K562 (cell line): ENCODE data around the gene TEX38. TPM values are rescaled to one million over a fixed set of nuclear protein-coding genes. Genes with fewer than 3 reads are reported as not detected.

Experiments used
- ATAC-seq: fragments of 200-7000 bp; cut with Tn5 transposase; 3 replicates; pipeline ENCODE4 v1.9.1; 2020; ENCODE audit warnings: moderate library complexity
- BruUV-seq: library from RNA; stranded (reverse); fragments of 400-500 nt; replicated peaks from 2 replicates; lab custom pipeline; 2021; lab: Mats Ljungman, UMichigan
- CTCF ChIA-PET: fragments of 300-600 bp; formaldehyde crosslinking; extraction: SDS; loops from one replicate; lab custom pipeline; 2021; ENCODE audit warnings: low intra/inter-chr PET ratio; lab: Yijun Ruan, JAX
- POLR2A ChIA-PET: fragments of 300-600, 350-650 bp; sonication (Branson Sonifier 250); formaldehyde crosslinking; extraction: SDS; loops from one replicate; lab custom pipeline; 2021; ENCODE audit warnings: antibody characterized with exemption, inconsistent platforms; lab: Yijun Ruan, JAX
- DNase-seq, 4 experiments: peaks; one replicate each; pipeline versions ENCODE4 v3.0.0 to v3.0.0-alpha.2; 2011 to 2018; ENCODE audit warnings: low spot score in 3 of 4, mixed read lengths in 3 of 4; ENCODE audit errors: extremely low read depth in 1 of 4
- FAIRE-seq: peaks from 2 replicates; lab custom pipeline; 2011; peaks lifted over from hg19 to GRCh38; lab: Jason Lieb, UNC
- H2AFZ ChIP-seq: 2 replicates; pipeline ENCODE4 v1.6.0; 2011; ENCODE audit warnings: low read depth, low read length, control low read depth, inconsistent platforms
- H3K27ac ChIP-seq: fragments of 200-600 bp; 3 replicates; pipeline ENCODE4 v1.8.0; 2011; ENCODE audit warnings: low read depth, mild to moderate bottlenecking, control low read depth, inconsistent platforms, low read length, moderate library complexity, mixed read lengths; ENCODE audit errors: extremely low read depth
- H3K27me3 ChIP-seq, 2 experiments: fragments of 300-600 bp in 1 of 2; 2 replicates in 1 of 2; 3 replicates in 1 of 2; pipeline versions ENCODE4 v1.6.0 to v1.8.0; 2011; ENCODE audit warnings: inconsistent platforms in 2 of 2, low read length in 2 of 2, mild to moderate bottlenecking in 1 of 2, mixed read lengths in 1 of 2, moderate library complexity in 1 of 2; ENCODE audit not compliant: control insufficient read depth in 2 of 2, insufficient read depth in 2 of 2
- H3K36me3 ChIP-seq: fragments of 300-600 bp; 3 replicates; pipeline ENCODE4 v1.8.0; 2011; ENCODE audit warnings: mild to moderate bottlenecking, low read length, inconsistent platforms; ENCODE audit not compliant: control insufficient read depth, insufficient read depth
- H3K4me1 ChIP-seq, 2 experiments: fragments of 200-600 bp in 1 of 2; replicated peaks in 1 of 2; 2 replicates in 1 of 2; 3 replicates in 1 of 2; pipeline versions ENCODE4 v1.5.1 to v1.8.0; 2011; ENCODE audit warnings: inconsistent platforms in 2 of 2, low read length in 2 of 2, mild to moderate bottlenecking in 1 of 2, mixed read lengths in 1 of 2, moderate library complexity in 1 of 2; ENCODE audit not compliant: control insufficient read depth in 2 of 2, insufficient read depth in 2 of 2
- H3K4me2 ChIP-seq: 2 replicates; pipeline ENCODE4 v1.6.1; 2011; ENCODE audit warnings: low read length, control low read depth, inconsistent platforms, mixed read lengths; ENCODE audit not compliant: insufficient read depth
- H3K4me3 ChIP-seq: fragments of 200-600 bp; sonication (generic), shearing (Covaris generic); 2 replicates; pipeline ENCODE4 v1.5.1; 2016; ENCODE audit warnings: control low read depth, inconsistent platforms
- H3K79me2 ChIP-seq: fragments of 200-600 bp; 3 replicates; pipeline ENCODE4 v1.8.0; 2011; ENCODE audit warnings: low read length, inconsistent platforms; ENCODE audit not compliant: control insufficient read depth, insufficient read depth
- H3K9ac ChIP-seq, 2 experiments: 2 replicates each; pipeline versions ENCODE4 v1.6.0 to v1.6.1; 2011; ENCODE audit warnings: low read depth in 2 of 2, low read length in 2 of 2, control low read depth in 1 of 2, inconsistent platforms in 1 of 2, mild to moderate bottlenecking in 1 of 2, mixed read lengths in 1 of 2; ENCODE audit not compliant: insufficient read depth in 1 of 2
- H3K9me1 ChIP-seq: one replicate; pipeline ENCODE4 v1.6.0; 2011; ENCODE audit warnings: inconsistent platforms, mild to moderate bottlenecking, low read length, moderate library complexity; ENCODE audit not compliant: control insufficient read depth, insufficient read depth
- H3K9me3 ChIP-seq: replicated peaks from 2 replicates; pipeline ENCODE4 v1.5.1; 2011; ENCODE audit warnings: low read depth, low read length, inconsistent platforms; ENCODE audit not compliant: control insufficient read depth, insufficient read depth
- H4K20me1 ChIP-seq: replicated peaks from 2 replicates; pipeline ENCODE4 v1.6.1; 2011; ENCODE audit warnings: low read length, inconsistent platforms, mixed read lengths; ENCODE audit not compliant: control insufficient read depth, insufficient read depth
- AFF1 ChIP-seq, 2 experiments: fragments of 450-650 bp; IDR thresholded peaks; 2 replicates each; pipeline ENCODE4 v1.6.1; 2018; ENCODE audit warnings: mild to moderate bottlenecking in 2 of 2, low read depth in 1 of 2; ENCODE audit not compliant: partially characterized antibody in 2 of 2
- KAT7 ChIP-seq: sonication (generic); formaldehyde crosslinking; IDR thresholded peaks from 2 replicates; pipeline ENCODE4 v1.8.0; 2022; ENCODE audit warnings: missing genetic modification reagents, mild to moderate bottlenecking, borderline replicate concordance
- RREB1 ChIP-seq: fragments of 250-450 bp; sonication (Bioruptor Pico); IDR thresholded peaks from 2 replicates; pipeline ENCODE4 v1.4.0; 2020
- ZMIZ1 ChIP-seq, 2 experiments: fragments of 150-350 bp in 1 of 2; IDR thresholded peaks; 2 replicates each; pipeline ENCODE4 v1.6.1; 2012 to 2016; ENCODE audit warnings: low read depth in 2 of 2, low read length in 2 of 2, mild to moderate bottlenecking in 1 of 2, moderate library complexity in 1 of 2
- ZNF143 ChIP-seq: sonication (generic); formaldehyde crosslinking; IDR thresholded peaks from 2 replicates; pipeline ENCODE4 v1.9.0; 2022; ENCODE audit warnings: mild to moderate bottlenecking, missing genetic modification reagents
- WGBS: fragments of 100-300 bp; shearing (Covaris generic); methylation state at CpG from one replicate; pipeline ENCODE4 v1.1.6; 2016; ENCODE audit warnings: low coverage, mixed read lengths; ENCODE audit not compliant: insufficient coverage; ENCODE audit errors: missing lambda C conversion rate; 5-methylcytosine and 5-hydroxymethylcytosine counted together
- in situ Hi-C: fragments of 300-500 bp; cut with MboI; formaldehyde crosslinking; loops from 4 replicates; pipeline ENCODE4 v1.15.0; 2018; ENCODE audit warnings: inconsistent platforms, mixed read lengths
- intact Hi-C: fragments of 100-400 bp; cut with micrococcal nuclease; formaldehyde crosslinking; loops from 2 replicates; pipeline ENCODE4 v1.14.2; 2022
- polyA plus RNA-seq, 8 experiments: library from polyadenylated mRNA; depleted of rRNA in 4 of 8; stranded (reverse) in 5 of 8; unstranded in 3 of 8; fragments of >200 nt; fragmentation: Nextera tagmentation in 2 of 8; fragmentation: Illumina TruSeq in 1 of 8; extraction: Ambion mirVana in 2 of 8; extraction: Trizol in 1 of 8; gene quantifications; 2 replicates each; pipeline versions ENCODE4 v1.2.1 to v1.2.3, GENCODE V29; 2011 to 2014; ENCODE audit warnings: inconsistent platforms in 1 of 8, missing spikeins in 1 of 8
- total RNA-seq, 7 experiments: library from RNA; depleted of rRNA in 6 of 7; stranded (reverse); fragments of >200 nt in 6 of 7; fragmentation: Illumina TruSeq in 2 of 7; extraction: Trizol in 2 of 7; gene quantifications; 2 replicates each; pipeline versions ENCODE4 v1.2.1 to v1.2.3, GENCODE V29; 2011 to 2021; ENCODE audit warnings: low replicate concordance in 1 of 7

TEX38 gene
- total and polyA plus RNA-seq, 9 of the 15 experiments (the other 6 are each of a cell fraction or from before 2014, with no cell fraction given) = not detected

- intact Hi-C loops = no loop called here
- ChIA-PET CTCF (no interaction called here), POLR2A (interaction anchor here (0.6 to 2.4 kb wide), 4 partner anchors 8 to 25 kb away, joined by 3 to 8 read pairs (median 5); partner anchors contain the start of gene ATPAF1)
- no peak overlapping the region for H3K4me3 ChIP-seq
- H3K9me1 ChIP-seq = peaks cover 6% of the 10 kb centered on the region
- no peak overlapping the region for H3K27ac ChIP-seq
- 91% methylated on average over 1 of the region's 1 CpG for WGBS
- no peak overlapping the region for H3K4me2 ChIP-seq
- ATAC-seq (no peak), DNase-seq (no peak), FAIRE-seq (no peak)
- no TSS peak for BruUV-seq
- H3K36me3 ChIP-seq = peaks cover 70% of the 10 kb centered on the region
- no peaks in the 10 kb centered on the region for H3K27me3 ChIP-seq
- no peak overlapping the region for H2AFZ ChIP-seq
- no peak overlapping the region for H3K9ac ChIP-seq
- peaks cover 4 to 30% of the 10 kb centered on the region in 2 experiments; a peak in 4 of 5 replicates for H3K4me1 ChIP-seq
- H4K20me1 ChIP-seq = no peaks in the 10 kb centered on the region
- in situ Hi-C loops = no loop called here
- no peaks in the 10 kb centered on the region for H3K79me2 ChIP-seq
- no peaks in the 10 kb centered on the region for H3K9me3 ChIP-seq
- TF ChIP-seq KAT7 = no peak
- no peak for TF ChIP-seq ZMIZ1 (IDR thresholded peaks at IDR 0.05; ENCODE audit: low read depth in 2 of 2, low read length in 2 of 2)
- TF ChIP-seq ZNF143 = no peak
- TF ChIP-seq RREB1 = no peak
- no peak for TF ChIP-seq AFF1 (IDR thresholded peaks at IDR 0.05; ENCODE audit: low read depth in 1 of 2, partially characterized antibody in 2 of 2)
Observed at GRCh38 chr1:46676531-46676930, 4.9 kb downstream of the TEX38 start.
